Measurements from ENCODE around the gene SRCAP.

The SRCAP gene

DNA sequence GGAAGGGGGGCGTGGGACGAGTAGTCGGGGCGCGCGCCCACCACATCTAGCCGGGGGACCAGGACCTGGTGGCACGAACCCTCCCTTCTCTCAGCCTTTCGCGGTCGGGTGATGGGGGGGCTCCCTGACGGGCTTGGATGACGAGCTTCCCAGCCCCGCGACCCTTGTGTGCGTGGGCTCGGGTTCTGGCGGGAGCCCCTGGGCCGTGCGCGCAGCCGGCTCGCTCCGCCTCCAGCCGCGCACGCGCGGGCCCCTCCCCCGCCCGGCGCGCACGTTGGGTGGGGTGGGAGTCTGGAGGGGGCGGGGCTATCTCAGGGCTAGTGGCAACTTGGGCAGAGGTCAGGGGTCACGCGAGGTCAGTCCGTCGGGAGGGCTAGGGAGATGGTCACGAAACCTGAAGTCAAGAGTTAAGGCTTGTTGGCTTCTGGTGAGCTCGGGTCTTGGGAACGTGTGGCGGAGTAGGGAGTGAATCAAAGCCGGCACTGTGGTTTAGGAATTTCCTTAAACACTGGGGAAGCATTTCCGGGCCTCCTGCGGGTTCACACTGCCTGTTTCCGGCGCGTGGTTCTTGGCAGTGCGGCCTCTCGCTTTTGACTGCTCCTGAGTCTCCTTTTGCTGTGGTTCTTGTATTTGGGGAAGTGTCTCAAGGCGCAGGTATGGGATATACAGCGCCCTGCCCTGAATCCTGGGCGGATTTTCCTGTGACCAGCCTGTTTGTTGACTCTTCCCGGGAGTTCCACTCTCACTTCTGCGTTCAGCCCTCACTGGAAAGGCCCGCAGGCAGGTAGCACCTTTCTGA lies at the start of gene SRCAP:
Gene SRCAP (plus strand): TSS at position 356 of the 799 bp plus-strand sequence. CDS start 1,654 bp downstream, outside the sequence.
- peak; percentile 89 for DNase-seq (ENCODE audit: low spot score)

DNA sequence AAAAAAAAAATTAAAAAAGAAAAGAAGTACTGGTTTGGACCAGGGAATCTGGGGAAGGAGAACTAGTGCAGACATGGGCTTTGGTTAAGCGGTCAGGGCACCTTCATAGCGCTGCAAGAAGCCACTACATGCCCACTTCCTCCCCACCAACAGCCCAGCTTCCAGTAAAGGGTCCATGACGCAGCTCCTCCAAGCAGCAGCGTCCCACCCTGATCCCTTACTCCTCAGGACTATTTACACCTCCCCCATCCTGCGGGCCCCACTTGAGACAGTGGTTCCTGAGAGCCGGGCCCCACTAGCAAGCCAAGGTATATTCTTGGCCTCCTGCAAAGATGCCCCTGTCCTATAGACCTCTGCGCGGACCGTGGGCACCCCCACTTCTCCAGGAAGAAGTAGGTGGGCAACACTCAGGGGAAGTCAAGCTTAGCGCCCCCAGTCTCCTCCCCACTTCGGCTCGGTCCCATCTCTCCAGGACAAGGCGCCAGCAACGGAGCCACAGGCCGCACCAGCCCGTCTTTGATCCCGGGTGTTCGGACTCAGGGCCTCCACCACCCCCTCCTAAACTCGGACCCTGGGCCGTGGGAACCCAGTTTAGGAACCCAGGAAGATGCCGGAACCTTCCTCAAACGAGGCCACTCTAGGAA lies 49.1 kb upstream of the SRCAP start:
- no peak for DNase-seq (ENCODE audit: low spot score)

DNA sequence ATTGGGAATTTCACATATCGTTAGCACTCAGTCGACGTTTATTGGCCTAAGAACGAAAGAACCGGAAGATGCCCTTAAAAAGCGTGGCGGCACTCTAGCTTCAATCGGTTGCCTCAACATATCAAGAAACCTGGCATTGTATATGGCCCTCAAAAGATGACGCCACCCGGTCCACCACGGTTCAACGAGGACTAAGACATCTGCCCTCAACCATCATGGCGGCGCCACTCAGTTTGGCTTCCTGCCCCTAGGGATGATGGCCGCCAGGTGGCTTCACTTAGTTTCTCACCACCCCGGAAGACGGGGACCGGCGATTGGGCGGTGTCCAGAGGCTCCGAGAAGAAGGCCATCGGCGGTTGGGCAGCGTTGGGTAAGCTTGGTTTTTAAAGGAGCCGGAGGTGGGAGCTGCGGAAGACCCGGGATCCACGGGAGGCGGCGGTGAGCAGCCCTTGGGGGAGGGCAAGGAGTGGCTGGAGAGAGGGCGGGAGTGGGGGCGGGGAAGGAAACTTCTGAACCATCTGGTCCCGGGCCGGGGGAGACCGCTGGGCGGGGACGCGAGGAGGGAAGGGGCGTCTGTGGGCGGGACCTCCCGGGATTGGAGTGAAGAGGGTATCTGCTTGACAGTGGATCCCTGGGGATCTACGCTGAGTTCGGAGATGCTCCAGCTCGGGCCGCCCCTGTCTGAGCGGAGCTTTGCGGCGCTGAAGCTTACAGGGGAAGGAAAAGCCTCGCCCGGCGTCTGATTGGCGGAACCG lies 48.4 kb upstream of the SRCAP start, which contains the start of gene PRR14:
Gene PRR14 (plus strand): TSS at position 592 of the 755 bp plus-strand sequence. CDS start 686 bp downstream, outside the sequence.
- peak; percentile 99 for DNase-seq (ENCODE audit: low spot score)

DNA sequence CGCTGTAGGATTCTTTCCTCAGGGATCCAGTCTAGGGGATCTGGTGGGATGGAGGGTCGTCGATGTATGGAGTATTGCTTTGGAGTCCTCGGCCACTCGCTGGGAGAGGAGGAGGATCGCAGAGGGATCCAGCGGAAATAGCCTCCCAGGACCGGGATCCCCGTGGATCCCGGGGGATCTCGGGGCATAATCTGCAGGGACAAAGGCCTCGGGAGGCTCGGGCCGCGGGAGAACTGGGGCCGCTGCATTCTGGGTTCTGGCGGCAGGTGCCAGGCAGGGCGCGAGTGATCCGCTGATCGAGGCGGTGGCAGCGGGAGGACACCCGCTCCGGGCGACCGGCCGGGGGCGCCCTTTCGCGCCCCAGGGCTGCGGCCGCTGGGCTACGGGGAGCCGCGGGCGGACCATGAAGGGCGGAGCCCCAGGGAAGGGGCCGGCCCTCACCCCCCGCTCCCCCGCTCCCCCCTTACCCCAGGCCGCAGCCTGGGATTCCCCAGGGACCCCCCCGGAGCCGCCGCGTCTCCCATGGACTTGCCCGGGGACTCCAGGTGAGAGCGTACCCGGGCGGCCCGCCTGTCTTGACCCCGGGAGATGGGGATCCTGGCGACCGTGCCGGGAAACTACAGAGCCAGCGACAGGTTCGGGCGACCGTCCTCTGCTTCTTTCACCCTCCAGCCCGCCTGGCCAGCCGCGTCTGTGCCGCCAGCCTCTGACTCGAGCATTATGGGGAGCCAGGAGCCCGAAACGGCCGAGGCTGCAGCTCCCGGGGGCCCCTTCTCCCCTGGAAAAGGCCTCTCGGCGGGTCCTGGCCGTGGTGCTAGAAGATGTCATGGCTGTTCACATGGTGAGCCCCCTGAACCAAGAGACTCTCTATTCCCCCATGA lies 47.6 kb upstream of the SRCAP start:
- DNase-seq (ENCODE audit: low spot score): no peak

DNA sequence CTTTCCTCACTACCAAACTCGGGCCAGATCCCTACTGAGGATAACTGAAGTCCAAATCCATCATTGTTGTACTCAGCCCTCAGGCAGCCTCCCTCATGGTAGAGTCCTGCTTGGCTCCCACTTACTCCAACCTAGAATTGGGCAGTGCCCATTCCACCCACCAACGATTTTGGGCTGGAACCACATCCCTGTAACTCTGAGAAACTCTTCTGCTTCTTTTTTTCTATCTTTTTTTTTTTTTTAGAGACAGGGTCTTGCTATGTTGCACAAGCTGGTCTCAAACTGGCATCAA lies 47.0 kb upstream of the SRCAP start:
- no peak for DNase-seq (ENCODE audit: low spot score)

DNA sequence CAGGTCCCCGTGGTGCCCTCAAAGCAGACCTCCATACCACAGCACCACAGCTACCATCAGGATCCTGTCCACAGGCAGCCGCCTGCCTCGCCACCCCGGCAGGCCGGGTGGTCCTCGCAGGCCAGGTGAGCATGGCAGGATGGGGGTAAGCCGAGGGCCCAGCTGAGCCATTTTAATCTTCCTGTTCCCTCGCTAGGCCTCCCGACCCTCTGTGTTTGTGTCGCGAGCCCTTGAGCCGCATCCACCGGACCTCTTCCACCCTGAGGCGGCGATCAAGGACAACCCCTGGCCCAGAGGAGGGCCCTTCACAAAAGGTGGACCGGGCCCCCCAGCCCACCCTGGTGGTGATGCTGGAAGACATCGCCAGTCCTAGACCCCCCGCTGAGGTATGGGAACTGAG lies 46.3 kb upstream of the SRCAP start:
- no peak for DNase-seq (ENCODE audit: low spot score)

DNA sequence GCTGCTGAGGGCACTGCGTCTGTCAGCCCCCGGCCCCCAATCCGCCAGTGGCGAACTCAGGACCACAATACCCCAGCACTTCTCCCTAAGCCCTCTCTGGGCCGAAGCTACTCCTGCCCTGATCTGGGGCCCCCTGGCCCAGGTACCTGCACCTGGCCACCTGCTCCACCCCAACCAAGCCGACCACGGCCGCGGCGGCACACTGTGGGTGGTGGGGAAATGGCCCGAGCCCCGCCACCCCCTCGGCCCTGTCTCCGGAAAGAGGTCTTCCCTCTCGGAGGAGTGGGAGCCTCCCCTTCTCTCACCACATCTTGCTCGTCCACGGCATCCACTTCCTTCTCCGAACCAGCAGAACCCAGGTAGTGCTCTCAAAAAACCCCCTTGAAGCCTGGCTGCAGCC lies 44.1 kb upstream of the SRCAP start:
- no peak for DNase-seq (ENCODE audit: low spot score)

DNA sequence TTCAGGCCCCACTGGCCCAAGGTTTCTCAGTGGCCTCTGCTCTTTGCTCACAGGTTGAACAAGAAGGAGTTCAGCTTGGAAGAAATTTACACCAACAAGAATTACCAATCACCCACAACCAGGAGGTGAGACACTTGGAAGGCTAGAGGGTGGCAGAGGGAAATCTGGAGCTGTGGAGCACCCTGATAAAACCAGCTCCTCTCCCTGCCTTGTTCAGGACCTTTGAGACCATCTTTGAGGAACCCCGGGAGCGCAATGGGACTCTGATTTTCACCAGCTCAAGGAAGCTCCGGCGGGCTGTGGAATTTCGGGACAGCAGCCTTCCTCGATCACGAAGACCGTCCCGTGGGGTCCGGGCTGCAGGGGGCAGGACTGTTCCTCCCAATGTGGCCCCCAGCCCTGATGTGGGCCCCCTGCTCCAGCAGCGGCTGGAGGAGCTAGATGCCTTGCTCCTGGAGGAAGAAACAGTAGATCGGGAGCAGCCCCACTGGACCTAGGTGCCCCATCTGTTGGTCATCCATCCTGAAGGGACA lies 43.1 kb upstream of the SRCAP start:
- DNase-seq (ENCODE audit: low spot score): no peak

DNA sequence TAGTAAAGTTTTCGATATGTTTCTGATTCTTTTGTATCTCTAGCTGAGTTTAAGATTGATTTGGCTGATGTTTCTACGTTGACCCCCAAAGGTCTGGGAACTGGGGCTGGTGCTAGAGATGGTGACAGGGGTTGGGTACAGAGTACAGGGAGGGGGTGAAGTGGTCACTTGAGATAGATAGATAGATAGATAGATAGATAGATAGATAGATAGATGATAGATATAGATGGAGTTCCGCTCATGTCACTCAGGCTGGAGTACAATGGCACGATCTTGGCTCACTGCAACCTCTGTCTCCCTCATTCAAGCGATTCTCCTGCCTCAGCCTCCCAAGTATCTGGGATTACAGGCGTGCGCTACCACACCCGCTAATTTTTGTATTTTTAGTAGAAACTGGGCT lies 42.6 kb upstream of the SRCAP start:
- DNase-seq (ENCODE audit: low spot score): no peak

DNA sequence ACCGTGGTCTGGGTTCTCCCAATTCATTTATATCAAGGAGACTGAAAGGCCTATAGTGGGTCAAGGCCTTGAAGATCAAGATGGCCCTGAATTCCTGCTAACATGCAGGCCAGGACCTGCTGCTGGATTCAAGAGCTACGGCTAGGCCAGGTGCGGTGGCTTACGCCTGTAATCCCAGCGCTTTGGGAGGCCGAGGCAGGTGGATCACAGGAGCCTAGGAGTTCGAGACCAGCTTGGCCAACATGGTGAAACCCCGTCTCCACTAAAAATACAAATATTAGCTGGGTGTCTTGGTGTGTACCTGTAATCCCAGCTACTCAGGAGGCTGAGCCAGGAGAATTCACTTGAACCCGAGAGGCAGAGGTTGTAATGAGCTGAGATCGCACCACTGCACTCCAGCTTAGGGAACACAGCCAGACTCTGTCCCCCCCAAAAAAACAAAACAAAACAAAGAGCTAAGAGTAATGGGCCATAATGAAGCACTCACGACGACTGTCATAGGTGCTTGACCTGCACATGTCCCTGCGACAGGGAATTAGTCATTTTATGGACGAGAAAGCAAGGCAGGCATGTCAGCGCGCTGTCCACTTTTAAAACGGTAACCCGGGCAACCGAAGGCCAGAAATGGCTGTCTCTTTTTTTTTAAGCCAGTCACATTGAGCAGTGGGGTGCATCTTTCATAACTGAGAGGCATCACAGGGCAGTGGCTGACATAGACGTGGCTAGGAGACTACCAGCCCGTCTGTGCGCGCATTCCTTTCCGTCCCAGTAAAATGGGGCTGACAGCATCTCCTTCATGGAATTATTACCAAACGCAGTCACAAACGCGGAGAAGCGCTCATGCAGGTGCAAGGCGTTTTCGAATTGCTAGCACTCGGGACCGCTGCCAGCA lies 41.8 kb upstream of the SRCAP start:
- DNase-seq (ENCODE audit: low spot score): no peak

DNA sequence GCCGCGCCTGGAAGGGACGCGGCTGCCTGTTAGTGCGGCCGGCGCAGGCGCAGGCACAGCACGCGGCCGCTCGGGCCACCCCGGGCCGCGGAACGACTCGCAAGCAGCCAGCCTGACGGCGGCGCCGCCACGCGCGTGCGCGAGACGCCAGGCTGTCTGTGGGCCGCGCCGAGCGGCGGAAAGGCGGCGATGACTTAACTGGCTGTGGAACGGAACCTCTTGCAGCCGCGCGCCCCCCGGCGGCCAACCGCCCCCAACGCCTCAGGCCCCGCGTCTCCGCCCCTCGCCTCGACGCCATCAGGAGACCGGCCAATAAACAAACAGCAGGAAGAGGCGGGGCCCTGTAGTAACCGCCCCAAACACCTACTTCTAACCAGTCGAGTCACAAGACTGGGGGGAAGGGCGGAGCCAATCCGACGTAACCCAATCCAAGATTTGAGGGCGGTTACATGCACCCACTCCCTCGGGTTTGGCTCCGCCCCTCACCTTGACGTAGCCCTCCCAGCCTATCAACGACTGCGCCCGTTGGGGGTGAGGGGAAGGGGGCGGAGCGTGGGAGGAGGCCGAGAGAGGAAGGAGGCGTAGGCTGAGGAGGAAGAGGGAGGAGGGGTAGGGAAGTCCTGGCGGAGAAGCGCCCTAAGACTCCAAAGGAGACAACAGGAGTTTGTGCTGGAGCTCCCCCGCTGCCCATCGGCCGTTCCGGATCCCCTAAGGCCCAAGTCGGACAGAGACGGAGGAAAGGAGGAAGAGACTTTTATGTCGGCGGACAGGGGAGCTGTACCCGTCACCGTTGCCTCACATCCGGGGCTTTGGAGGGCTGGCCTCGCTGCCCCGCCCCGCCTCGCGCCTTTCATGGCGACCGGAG lies 40.9 kb upstream of the SRCAP start, which contains the start of gene FBRS:
Gene FBRS (plus strand): TSS at position 566 of the 865 bp plus-strand sequence. CDS start 1,088 bp downstream, outside the sequence.
- peak; percentile 100 for DNase-seq (ENCODE audit: low spot score)

DNA sequence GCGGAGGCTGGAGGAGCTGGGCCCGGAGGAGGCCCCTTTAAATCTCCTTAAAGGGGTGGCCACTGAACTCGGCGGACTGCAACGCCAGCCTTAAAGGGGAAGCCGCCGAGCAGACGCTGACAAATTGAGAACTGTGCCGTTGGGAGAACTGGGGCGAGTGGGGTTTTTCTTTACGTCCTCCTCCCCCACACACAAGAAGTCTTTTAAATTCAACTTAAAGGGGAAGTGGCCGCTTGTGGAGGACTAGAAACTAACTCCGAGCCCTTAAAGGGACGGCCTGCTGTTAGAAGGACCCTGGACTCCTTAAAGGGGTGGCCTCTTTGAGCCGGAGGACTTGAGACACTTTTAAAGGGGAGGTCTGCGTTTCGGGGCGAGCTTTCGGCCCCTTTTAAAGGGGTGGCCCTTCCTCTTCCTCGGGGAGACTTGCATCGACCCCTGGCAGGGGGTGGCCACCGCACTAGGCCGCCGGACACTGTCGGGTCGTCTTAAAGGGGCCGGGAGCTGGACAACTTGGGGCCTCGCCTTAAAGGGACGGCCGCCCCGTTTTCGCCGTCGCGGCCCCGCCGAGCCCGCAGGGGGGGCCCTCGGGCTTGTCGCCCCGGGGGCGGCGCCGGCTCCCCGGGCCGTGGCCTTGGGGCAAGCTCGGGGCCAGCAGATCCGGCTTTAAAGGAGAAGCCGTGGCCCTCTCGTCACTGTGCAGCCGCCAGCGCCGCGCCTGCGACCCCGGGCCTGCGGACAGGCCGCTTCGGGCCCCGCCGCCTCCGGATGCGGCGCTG lies 40.1 kb upstream of the SRCAP start:
- no peak for DNase-seq (ENCODE audit: low spot score)

DNA sequence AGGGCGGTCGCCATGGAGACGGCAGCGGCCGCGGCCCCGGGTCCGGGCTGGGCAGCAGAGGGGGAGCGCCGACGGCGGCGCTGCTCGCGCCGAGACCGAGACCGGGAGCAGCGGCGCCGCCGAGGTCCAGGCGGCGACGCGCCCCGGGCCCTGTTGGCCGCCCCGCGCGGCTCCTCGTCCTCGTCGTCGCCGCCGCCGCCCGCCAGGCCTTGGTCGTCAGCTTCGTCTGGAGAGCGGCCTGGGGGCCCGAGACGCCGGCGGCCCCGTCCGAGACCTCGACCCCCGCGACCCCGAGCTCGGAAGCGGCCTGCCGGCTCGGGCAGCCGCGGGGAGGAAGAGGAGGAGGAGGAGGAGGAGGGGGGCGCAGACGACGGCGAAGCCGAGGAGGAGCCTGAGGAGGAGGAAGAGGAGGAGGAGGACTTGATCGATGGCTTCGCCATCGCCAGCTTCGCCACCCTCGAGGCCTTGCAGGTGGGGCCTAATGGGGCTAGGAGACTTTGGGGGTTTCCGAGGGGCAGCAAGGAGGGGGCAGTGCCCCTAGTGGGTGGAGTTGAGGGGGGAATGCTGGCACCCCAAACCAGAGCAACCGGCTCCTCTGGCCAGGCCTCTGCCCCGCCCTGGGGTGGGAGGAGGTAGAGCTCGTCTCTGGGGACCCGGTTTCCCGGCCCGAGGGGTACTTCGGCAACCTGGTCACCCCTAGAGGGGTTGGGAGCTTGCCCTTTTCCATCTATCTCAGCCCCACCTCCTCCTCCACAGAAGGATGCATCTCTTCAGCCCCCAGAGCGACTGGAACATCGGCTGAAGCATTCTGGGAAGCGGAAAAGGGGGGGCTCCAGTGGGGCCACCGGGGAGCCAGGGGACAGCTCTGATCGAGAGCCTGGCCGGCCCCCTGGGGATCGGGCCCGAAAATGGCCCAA lies 39.2 kb upstream of the SRCAP start:
- DNase-seq (ENCODE audit: low spot score): no peak

DNA sequence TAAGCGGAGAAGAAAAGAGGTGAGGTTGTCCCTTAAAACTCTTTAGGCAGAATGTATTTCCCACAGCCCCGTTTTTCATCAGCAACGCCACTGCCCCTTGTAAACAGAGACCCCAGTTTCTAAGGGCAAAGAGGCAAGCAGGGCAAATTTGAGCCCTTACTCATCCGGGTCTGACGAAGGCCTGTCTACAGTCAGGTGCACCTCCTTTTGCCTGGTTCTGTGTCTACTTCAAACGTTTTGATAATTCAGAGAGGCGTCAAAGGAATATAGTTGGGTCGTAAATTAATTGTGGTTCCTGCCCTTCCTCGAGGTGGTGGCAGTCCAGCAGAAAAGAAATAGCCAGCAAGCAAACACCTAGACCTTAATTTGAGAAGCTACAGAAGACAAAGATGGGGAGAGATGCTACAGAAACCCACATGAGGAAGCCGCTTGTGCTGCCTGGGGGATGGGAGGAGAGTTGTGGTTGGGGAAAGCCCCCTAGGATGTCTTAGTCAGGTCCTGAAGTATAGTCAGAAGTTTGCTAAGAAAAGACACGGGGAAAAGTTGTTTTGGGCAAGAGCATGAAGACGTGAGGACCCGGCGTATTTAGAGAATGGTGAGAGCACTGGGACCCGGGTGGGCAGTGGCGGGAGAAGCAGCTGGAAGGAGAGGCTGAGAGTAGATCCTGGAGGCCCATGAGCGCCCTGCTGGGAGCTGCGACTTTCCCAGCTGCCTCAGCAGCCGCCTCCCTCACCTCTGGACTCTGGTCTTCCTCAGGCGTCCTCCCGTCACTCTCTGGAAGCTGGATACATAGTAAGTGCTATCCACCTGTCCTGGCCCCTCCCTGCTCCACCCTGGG lies 38.3 kb upstream of the SRCAP start:
- DNase-seq (ENCODE audit: low spot score): no peak

DNA sequence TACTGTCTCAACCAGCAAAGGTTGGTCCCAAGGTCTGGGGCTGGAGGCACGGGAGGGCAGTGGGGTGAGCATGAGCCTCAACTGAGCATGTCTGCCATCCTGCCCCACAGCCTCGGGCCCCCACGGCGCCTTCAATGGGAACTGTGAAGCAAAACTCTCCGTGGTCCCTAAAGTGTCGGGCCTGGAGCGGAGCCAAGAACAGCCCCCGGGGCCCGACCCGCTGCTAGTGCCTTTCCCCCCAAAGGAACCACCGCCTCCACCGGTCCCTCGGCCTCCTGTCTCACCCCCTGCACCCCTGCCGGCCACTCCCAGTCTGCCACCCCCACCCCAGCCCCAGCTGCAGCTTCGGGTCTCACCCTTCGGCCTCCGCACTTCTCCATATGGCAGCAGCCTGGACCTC lies 36.5 kb upstream of the SRCAP start:
- no peak for DNase-seq (ENCODE audit: low spot score)

DNA sequence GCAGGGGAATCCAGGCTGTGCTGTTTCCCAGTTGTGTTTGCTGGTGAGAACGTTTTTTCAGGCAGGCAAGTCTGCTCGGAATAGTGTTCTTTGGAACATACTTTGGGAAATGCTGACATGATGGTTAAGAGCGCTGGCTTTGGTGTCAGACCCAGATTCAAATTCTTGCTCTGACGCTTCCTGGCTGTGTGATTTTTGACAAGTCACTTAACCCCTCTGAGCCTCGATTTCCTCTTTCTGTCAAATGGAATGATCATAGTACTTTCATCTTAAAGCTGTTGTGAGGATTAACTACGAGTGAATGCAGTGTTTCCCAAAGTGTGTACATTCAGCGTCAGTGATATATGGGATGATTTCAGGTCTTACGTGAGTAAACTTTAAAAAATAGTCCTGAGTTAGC lies 35.9 kb upstream of the SRCAP start:
- DNase-seq (ENCODE audit: low spot score): no peak

DNA sequence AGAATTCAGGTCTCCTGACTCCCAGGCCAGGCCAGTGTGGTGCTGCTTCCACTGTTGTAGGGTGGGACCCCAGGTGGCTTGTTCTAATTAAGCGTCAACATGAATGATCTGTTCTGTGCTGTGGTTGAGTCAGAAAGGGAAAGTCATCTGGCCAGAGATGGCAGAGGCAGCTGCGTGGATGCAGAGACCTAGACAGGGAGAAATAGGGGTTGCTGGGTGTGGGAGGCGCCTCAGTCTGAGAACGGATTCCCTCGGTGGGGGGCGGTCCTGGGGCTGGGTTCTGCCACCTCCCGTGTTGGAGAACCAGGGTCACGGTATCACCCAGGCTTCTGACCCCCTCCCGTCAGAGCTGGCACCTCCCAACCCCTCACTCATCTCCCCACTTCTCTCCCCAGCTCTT lies 35.2 kb upstream of the SRCAP start:
- no peak for DNase-seq (ENCODE audit: low spot score)
